Astrocyte of the cerebellum (primary cell): ENCODE measurements around the gene THSD4.

Experiments
- DNase-seq: peaks from one replicate; pipeline ENCODE4 v3.0.0-alpha.2; 2011; ENCODE audit warnings: low read depth
- H3K4me3 ChIP-seq: 2 replicates; pipeline ENCODE4 v1.5.1; 2011; ENCODE audit warnings: mild to moderate bottlenecking, low read depth, low read length, moderate library complexity
- CTCF ChIP-seq: IDR thresholded peaks from 2 replicates; pipeline ENCODE4 v1.5.1; 2012; ENCODE audit warnings: low read length, low read depth, moderate library complexity, mild to moderate bottlenecking; ENCODE audit errors: missing control alignments
- in situ Hi-C: cut with HindIII; loops from 2 replicates; pipeline ENCODE4 v1.10.0; 2017; ENCODE audit warnings: low sequenced_read_pairs

The THSD4 gene

GRCh38 chr15:71469413-71469812, 354.1 kb downstream of the THSD4 start:
- no peak for TF ChIP-seq CTCF
- in situ Hi-C loops, result no loop called here
- DNase-seq, result no peak
- no peak overlapping the region for H3K4me3 ChIP-seq

GRCh38 chr15:71471347-71471746, 356.1 kb downstream of the THSD4 start:
- no peak overlapping the region for H3K4me3 ChIP-seq
- DNase-seq, result no peak
- TF ChIP-seq CTCF, result no peak
- in situ Hi-C loops, result no loop called here

- no peak for TF ChIP-seq CTCF
- no peak for DNase-seq
- in situ Hi-C loops, result no loop called here
- no peak overlapping the region for H3K4me3 ChIP-seq
These were observed 357.3 kb downstream of the THSD4 start for GRCh38 chr15:71472566-71472965.

- TF ChIP-seq CTCF, result no peak
- in situ Hi-C loops, result no loop called here
- no peak for DNase-seq
- H3K4me3 ChIP-seq, result no peak overlapping the region
These were observed 358.5 kb downstream of the THSD4 start for GRCh38 chr15:71473751-71474150.

DNA sequence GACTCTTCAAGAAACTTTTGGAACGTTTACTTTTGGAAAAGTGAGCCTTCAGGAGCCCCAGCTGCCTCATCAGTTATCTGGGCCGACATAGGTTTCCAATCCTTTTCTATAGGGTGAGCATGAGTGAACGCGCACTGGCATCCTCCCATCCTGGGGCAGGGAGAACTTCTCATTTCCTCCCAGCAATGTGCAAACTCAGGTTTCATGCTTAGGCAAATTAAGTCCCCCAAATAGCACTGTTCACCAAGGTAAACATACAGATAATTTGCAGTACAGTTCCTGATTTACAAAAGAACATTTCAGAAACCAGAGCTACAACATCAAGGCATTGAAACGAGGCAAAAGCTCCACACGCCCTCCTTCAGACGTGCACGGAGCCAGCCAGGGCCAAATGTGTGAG, 361.6 kb downstream of the THSD4 start:
- in situ Hi-C loops, result no loop called here
- DNase-seq, result no peak
- no peak for TF ChIP-seq CTCF
- H3K4me3 ChIP-seq, result no peak overlapping the region

DNA sequence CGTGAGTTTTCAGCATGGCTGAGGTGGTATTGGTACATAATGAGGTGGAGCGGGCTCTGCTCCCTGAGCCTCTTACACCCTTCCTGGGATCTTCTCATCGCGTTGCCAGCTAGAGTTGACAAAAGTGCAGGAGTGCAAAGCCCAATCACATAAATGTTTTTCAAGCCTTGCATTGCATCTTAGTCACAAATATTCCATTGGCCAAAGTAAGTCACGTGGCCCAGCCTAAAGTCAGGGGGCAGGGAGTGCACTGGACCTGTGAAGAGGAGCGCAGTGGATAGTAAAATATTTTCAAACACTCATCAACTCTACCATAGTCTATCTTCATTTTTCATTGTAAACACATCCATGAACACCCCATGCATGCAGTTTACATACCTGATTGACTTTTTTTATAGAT, 365.3 kb downstream of the THSD4 start:
- no peak for TF ChIP-seq CTCF
- in situ Hi-C loops, result no loop called here
- H3K4me3 ChIP-seq, result no peak overlapping the region
- no peak for DNase-seq

DNA sequence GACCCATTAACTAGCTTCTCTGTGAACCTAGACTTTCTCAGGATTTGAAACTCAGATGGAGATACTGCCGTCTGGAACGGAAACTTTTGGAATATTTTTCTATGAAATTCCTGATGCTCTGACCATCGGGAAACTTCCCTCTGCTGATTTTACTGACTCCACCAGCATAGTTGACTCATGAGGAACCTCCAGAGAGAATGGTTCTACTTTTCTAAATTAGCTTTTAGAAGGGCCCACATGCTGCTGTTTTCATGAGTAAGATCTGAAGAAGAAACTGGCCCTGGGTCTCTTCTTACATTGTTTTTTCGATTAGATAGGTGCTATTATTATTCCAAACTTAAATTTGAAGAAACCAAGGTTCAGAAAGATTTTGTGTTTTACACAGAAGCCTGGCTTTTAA, 368.8 kb downstream of the THSD4 start:
- DNase-seq, result no peak
- H3K4me3 ChIP-seq, result no peak overlapping the region
- in situ Hi-C loops, result no loop called here
- no peak for TF ChIP-seq CTCF
